ENCODE results near the gene SPECC1. TPM values are rescaled to one million over a fixed set of nuclear protein-coding genes. Genes with fewer than 3 reads are reported as not detected.

SPECC1 gene
- total and polyA plus RNA-seq, 8 donors, result 6.1 to 38.3 (median 7.1) TPM

- H3K4me1 ChIP-seq, result no peaks in the 10 kb centered on the region
- ATAC-seq (no peak), DNase-seq (no peak)
- no peak for TF ChIP-seq CTCF (IDR thresholded peaks at IDR 0.05)
- H3K27me3 ChIP-seq, result no peaks in the 10 kb centered on the region
- intact Hi-C loops (cut with DNase I), result no loop called here
- H3K27ac ChIP-seq, result no peak overlapping the region
- H3K9me3 ChIP-seq, result no peaks in the 10 kb centered on the region
- H3K4me3 ChIP-seq, result no peak overlapping the region
- H3K36me3 ChIP-seq, result no peaks in the 10 kb centered on the region
Observed at GRCh38 chr17:20172376-20172775, 163.2 kb downstream of the SPECC1 start.

GRCh38 chr17:20173091-20173490, 163.9 kb downstream of the SPECC1 start:
- intact Hi-C loops (cut with DNase I), result no loop called here
- H3K27ac ChIP-seq, result no peak overlapping the region
- H3K9me3 ChIP-seq, result no peaks in the 10 kb centered on the region
- ATAC-seq, result no peak
- H3K27me3 ChIP-seq, result no peaks in the 10 kb centered on the region
- no peaks in the 10 kb centered on the region for H3K36me3 ChIP-seq
- TF ChIP-seq CTCF (IDR thresholded peaks at IDR 0.05), result no peak
- no peak for DNase-seq
- no peaks in the 10 kb centered on the region for H3K4me1 ChIP-seq
- H3K4me3 ChIP-seq, result no peak overlapping the region

GRCh38 chr17:20174588-20175265, 165.6 kb downstream of the SPECC1 start:
- ATAC-seq (no peak), DNase-seq (no peak)
- Histone ChIP-seq H3K27me3 (no peaks in the 10 kb centered on the region), H3K36me3 (no peaks in the 10 kb centered on the region), H3K4me3 (no peak overlapping the region), H3K4me1 (no peaks in the 10 kb centered on the region), H3K9me3 (no peaks in the 10 kb centered on the region), H3K27ac (no peak overlapping the region)
- TF ChIP-seq CTCF (IDR thresholded peaks at IDR 0.05), result no peak
- intact Hi-C loops (cut with DNase I), result no loop called here

- no peak for TF ChIP-seq CTCF (IDR thresholded peaks at IDR 0.05)
- Histone ChIP-seq H3K4me1 (no peaks in the 10 kb centered on the region), H3K9me3 (no peaks in the 10 kb centered on the region), H3K27ac (no peak overlapping the region), H3K27me3 (no peaks in the 10 kb centered on the region), H3K36me3 (no peaks in the 10 kb centered on the region), H3K4me3 (no peak overlapping the region)
- ATAC-seq (no peak), DNase-seq (no peak)
- intact Hi-C loops (cut with DNase I), result no loop called here
Observed at GRCh38 chr17:20179041-20179440, 169.9 kb downstream of the SPECC1 start.

GRCh38 chr17:20180661-20181060, 171.5 kb downstream of the SPECC1 start:
- ATAC-seq (no peak), DNase-seq (no peak)
- no peak for TF ChIP-seq CTCF (IDR thresholded peaks at IDR 0.05)
- no peaks in the 10 kb centered on the region for H3K4me1 ChIP-seq
- no peaks in the 10 kb centered on the region for H3K36me3 ChIP-seq
- H3K4me3 ChIP-seq, result no peak overlapping the region
- H3K27me3 ChIP-seq, result no peaks in the 10 kb centered on the region
- H3K27ac ChIP-seq, result no peak overlapping the region
- intact Hi-C loops (cut with DNase I), result no loop called here
- H3K9me3 ChIP-seq, result no peaks in the 10 kb centered on the region
